NCI-H2227 (cell line): ENCODE results near the gene GARS1.
A peak's percentile ranks its signal among the peaks of the same experiment; 100 is the strongest.
"Not testable (repeated sequence)": the region's sequence is repeated elsewhere in the genome, so short reads cannot be mapped to it uniquely, and the experiment has no call there.

Experiments used
- DNase-seq: peaks from one replicate; lab custom pipeline; 2025; ENCODE audit not compliant: unreplicated experiment; lab: John Stamatoyannopoulos, UW

GARS1 gene

GRCh38 chr7:30570238-30570637 is 24.4 kb upstream of the GARS1 start:
- DNase-seq = not testable (repeated sequence)

- DNase-seq = no peak
These were observed 22.4 kb upstream of the GARS1 start for GRCh38 chr7:30572212-30572841.

GRCh38 chr7:30575910-30576309 is 18.8 kb upstream of the GARS1 start:
- no peak for DNase-seq

- DNase-seq = no peak
These were observed 11.5 kb upstream of the GARS1 start for GRCh38 chr7:30583181-30583580.

- DNase-seq = no peak
These were observed 10.3 kb upstream of the GARS1 start for GRCh38 chr7:30584415-30584814.

- no peak for DNase-seq
These were observed 9.7 kb upstream of the GARS1 start for GRCh38 chr7:30584965-30585364.

- DNase-seq = no peak
These were observed 9.0 kb upstream of the GARS1 start for GRCh38 chr7:30585675-30586074.

GRCh38 chr7:30587547-30587946 is 7.1 kb upstream of the GARS1 start:
- DNase-seq = not testable (repeated sequence)

- DNase-seq = no peak
These were observed 5.6 kb upstream of the GARS1 start for GRCh38 chr7:30589111-30589510.

GRCh38 chr7:30594048-30594539 is 584 bp upstream of the GARS1 start:
- peak; percentile 49 for DNase-seq

GRCh38 chr7:30595436-30596013 is 847 bp downstream of the GARS1 start:
- DNase-seq = no peak

- DNase-seq = no peak
These were observed 1.4 kb downstream of the GARS1 start for GRCh38 chr7:30596014-30596641.

- DNase-seq = no peak
These were observed 2.0 kb downstream of the GARS1 start for GRCh38 chr7:30596721-30597120.

GRCh38 chr7:30598121-30598876 is 3.6 kb downstream of the GARS1 start:
- DNase-seq = no peak

GRCh38 chr7:30604901-30605300 is 10.2 kb downstream of the GARS1 start:
- DNase-seq = no peak

- DNase-seq = no peak
These were observed 11.2 kb downstream of the GARS1 start for GRCh38 chr7:30605832-30606231.

GRCh38 chr7:30612658-30613265 is 18.1 kb downstream of the GARS1 start:
- DNase-seq = no peak

GRCh38 chr7:30613366-30614325 is 19.0 kb downstream of the GARS1 start:
- no peak for DNase-seq

GRCh38 chr7:30616318-30616717 is 21.6 kb downstream of the GARS1 start:
- no peak for DNase-seq

- no peak for DNase-seq
These were observed 22.7 kb downstream of the GARS1 start for GRCh38 chr7:30617359-30617758.
